Anterior cingulate cortex (tissue), 58 donors: ENCODE results near the gene RMC1.
A peak's percentile ranks its signal among the peaks of the same experiment; 100 is the strongest.
"Not testable (repeated sequence)": the region's sequence is repeated elsewhere in the genome, so short reads cannot be mapped to it uniquely, and the experiment has no call there.

Experiments
- DNase-seq, 58 donors: peaks; one replicate each; lab custom pipeline; 2025; lab: John Stamatoyannopoulos, UW

The RMC1 gene

DNA sequence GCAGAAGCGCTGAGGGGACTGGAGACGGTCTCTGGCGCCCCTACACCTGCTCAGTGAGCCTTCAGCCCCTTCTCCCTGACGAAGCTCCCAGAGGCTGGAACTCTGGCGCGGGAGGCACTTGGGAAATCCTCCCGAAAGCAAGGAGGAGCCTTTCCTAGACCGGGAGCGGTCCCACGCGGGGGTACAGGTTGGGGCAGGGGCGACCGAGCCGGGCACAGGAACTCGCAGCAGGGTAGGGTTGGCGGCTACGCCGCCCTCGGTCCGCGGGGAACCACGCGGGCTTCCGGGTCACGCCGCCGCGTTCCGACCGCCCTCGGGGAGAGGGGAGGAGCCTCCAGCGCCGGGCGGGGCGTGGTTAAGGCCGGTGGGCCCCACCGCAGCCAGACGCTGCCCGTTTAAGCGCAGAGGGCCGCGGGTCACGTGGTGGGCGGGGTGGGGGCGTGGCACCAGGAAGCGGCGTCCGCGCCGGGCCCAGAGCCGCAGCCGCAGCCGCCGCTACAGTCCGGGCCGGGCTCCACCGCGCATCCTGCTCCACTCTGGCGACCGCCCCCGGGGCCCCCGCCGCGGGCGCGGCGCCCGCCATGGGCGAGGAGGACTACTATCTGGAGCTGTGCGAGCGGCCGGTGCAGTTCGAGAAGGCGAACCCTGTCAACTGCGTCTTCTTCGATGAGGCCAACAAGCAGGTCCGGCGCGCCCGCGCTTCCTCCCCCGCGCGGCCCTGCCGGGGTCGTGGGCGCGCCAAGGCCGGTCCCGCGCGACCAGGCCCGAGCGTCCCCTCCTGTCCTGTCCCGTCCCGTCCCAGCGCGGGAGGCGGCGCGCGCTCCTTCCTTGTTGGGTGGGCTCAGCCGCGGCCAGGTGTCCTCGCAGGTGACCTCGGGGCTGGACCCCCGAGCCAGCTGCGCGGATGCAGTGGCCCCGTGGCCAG is at the start of gene RMC1:
TSS of gene RMC1 (plus strand) at position 474 of the 925 bp plus-strand sequence. CDS start at position 582, 108 bp downstream.
- peak; percentile 45 to 98 (median 93) for DNase-seq

DNA sequence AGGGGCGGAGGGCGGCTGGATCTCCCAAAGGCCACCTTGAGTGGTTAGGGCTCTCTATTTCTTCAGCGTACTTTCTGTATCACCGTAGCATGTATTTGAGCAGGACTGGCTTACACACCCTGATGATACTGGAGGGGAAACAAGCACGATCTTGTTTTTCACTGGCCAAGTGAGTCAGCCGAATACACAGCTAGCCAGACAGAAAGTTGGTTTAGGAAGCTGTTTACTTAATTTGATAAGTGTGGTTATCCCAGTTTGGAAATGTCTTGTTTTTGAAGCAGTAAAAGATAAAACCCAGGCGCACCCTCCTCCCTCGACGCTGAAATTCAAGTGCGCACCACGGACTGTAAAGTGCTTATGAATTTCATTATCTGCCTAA is 49.6 kb upstream of the RMC1 start:
- DNase-seq, result peak in 3 of 58 donors; percentile 43 to 52 (median 48)

DNA sequence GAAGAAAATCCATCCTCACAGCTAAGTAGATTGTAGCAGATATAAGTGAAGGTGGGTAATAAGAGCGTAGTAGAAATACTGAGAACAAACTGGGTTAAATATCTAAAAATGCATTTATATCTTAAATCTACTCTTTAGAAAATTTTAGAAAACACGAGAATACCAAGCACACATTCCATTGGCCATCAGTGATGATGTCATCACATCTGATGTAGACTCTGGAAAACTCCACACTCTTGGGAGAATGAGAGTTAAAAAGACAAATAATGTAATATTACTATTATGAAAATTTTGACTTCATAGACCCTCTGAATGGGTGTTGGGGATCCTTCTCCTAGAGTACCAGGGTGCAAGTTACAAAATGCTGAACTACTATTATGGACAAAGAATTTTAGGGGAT is 46.5 kb upstream of the RMC1 start:
- DNase-seq, result no peak

DNA sequence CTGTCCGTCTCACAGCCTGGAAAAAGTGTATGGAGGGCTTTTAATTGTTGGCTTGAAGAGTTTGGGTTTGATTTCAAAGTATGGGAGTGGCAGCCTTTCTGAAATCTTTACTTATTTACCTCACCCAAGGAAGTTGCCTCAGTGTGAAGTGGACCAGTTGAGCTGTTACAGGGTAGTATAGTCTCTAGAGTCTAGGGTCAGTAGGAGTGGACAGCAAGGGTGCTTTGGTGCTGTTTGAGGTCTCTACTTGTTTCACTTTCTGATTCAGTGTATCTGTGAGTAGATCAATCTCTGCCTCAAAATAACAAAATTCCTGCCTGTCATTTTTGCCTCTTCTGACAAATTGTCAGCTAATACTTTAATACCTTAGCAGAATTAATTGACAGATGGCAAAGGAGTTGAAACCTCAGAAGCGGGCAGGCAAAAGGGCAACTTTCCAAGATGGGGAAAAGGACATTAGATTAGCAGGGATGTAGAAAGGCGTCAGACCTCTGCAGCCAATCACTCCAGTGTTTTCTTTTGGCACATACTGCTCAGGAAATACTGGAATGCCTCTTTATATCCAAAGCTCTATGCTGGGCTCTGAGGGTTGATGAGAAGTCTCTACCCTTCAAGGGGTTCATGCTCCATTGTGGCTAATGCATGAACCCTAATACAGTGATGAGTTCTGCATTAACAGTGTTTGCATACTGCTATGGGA is 44.3 kb upstream of the RMC1 start:
- no peak for DNase-seq

DNA sequence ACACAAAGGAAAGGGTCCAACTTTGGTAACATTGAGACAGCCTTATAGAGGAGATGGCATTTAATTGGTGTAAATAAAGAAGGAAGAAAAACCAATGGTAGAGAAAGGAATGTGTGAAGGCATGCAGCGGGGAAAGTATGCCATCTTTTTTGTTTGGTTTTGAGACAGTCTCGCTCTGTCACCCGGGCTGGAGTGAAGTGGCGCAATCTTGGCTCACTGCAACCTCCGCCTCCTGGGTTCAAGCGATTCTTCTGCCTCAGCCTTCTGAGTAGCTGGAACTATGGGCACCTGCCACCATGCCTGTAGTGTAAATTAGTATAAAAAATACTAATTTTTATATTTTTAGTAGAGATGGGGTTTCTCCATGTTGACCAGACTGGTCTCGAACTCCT is 43.8 kb upstream of the RMC1 start:
- no peak for DNase-seq

DNA sequence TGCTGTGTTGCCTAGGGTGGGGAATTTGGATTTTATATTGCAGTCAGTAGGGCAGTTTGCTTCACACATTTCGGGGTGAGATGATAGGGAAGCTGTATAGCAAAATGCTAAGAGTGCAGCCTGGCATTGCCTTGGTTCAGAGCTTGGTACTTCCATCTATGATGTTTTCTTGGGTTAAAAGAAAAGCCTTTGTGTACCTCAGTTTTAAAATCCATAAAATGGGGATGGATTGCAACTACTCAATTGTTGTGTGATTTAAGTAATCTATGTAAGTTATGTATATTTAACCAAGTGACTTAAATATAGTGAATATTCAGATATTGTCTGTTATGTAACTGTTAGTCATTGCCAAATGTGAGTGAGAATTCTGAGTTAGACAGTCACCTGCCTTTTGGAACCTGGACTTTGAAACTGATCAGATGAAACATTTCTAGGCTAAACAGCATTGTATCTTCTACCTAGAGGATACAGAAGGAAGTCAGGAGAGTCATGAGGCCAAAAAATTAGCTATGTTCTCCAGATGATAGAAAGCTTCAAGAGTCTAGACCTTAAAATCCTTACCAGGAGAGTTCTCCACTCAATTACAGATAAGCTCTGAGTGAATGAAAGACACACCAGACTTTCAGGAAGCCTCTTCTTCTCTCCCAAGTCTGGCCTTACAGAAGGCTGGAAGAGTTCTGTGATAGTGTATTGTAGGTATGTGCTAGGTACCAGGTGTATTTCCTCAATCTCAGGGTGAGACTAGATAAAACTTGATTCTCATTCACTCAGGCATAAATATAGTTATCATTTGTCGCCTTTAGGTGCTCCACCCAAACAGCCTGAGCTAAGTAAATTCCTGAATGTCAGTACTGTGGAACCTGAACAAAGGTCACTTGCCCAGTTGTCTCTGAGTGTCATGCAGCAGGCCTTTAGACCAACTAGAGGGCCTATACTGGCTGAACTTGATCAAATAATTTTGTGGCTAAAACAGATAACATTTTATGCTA is 42.7 kb upstream of the RMC1 start:
- no peak for DNase-seq

DNA sequence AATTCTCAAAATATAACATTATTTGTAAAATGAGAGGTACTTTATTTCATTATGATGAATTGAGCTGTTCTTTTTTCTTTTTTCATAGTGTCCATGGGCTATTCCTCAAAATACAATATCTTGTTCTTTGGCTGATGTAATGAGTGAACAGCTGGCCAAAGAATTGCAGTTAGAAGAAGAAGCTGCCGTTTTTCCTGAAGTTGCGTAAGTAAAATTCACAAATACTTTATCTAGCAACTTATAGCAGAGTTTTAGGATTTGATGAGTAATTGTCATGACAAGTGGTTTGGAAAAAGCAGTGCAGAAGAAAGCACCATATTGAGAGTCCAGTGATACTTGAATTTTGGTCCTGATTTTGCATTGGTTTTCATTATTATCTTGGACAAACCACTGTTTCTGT is 40.4 kb upstream of the RMC1 start:
- no peak for DNase-seq

DNA sequence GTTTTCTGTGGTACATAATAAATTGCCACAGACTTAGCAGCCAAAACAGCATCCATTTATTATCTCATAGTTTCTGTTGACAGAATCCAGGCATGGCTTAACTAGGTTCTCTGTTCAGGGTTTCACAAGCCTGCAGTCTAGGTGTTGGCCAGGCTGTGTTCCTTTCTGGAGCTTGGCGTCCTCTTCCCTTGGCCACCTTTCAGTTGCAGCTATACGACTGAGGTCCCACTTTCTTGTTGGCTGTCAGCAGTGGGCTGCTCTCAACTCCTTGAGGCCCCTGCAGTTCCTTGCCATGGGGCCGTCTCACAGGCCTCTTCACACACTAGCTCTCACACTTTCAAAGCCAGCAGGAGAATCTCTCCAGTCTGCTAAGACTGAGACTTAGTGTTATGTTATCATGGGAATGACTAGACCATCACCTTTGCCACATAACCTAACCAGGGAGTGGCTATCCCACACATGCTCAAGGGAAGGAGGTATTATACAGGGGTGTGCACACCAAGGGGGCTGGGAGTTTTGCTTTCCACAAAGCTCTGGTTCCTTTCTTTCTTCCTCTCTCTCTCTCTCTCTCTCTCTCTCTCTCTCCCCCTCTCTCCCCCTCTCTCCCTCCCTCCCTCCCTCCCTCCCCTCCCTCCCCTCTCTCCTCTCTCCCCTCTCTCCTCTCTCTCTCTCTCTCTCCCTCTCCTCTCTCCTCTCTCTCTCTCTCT is 34.4 kb upstream of the RMC1 start:
- DNase-seq, result no peak

DNA sequence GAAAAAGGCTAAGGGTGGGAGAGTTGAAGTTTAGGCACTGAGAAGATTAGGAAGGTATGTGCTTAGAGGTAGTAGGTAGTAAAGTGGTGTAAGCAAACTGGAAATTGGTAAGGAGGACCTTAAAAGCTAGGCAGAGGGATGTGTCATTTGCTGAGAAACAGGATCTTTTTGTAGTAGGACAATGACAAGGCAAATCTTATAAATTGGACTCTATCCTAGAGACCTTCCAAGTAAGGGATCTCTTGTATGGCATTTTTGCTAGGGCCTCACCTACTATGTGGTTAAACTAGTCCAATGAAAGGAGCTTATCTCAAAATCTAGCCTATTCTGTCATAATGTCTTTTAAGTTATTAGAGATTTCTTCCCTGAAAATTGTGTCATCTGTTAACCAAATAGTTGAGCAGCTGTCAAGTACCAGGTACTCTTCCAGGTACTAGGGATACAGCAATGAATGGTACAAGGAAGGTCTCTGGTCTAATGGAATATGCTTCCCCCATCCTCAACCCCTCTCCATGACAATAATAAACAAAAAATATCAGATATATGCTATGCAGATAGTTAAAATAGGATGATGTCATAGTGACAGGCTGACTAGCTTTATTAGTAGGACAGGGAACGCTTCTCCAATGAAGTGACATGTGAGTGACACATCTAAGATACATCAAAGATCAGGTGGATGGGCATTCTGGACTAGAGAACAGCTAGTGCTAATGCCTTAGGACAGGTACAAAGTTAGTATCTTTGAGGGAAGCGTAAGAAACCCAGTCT is 32.5 kb upstream of the RMC1 start:
- no peak for DNase-seq

DNA sequence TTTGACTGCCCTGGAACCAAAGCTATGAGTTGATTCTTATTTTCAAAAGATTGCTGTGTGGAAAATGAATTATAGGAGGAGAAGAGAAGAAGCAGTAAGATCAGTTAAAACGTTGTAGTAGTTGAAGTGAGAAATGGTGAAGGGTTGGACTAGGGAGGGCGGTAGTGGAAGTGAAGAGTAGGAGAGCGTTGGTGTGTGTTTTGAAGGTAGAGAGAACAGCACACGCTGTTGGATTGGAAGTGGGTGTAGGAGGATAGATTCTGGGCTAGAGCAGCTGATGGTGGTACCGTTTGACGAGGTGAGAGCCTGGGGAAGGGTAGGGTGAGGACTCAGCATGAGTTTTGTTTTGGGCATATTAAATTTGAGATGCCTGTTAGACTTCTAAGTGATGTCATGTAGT is 31.8 kb upstream of the RMC1 start:
- DNase-seq, result no peak

DNA sequence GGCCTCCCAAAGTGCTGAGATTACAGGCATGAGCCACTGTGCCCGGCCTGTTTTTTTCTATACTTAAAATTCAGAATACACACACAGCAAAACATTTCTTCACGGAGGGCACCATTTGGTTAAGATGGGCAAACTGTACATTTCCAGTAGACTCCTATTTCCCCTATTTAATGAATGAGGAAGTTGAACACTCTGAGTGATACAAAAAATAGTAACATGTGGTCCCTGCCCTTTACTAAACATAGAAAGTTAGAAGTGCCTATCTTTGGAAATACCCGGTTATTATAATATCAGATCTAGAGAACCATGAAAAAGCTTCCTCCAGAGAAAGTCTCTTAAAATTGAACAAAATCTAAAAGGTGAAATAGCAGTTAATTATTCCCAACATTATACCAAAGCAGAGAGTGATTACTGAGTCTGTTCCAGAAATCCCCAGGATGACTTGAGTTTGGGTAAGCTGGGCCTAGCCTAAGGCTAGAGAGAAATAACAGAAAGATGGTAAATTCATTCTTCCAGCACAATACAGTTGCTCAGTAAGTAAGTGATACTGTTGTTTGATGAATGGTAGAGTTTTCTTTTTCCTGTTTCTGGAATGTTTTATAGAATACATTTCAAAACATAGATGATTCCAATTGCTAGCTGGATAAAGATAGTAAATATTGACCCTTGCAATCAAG is 23.3 kb upstream of the RMC1 start:
- DNase-seq, result no peak

DNA sequence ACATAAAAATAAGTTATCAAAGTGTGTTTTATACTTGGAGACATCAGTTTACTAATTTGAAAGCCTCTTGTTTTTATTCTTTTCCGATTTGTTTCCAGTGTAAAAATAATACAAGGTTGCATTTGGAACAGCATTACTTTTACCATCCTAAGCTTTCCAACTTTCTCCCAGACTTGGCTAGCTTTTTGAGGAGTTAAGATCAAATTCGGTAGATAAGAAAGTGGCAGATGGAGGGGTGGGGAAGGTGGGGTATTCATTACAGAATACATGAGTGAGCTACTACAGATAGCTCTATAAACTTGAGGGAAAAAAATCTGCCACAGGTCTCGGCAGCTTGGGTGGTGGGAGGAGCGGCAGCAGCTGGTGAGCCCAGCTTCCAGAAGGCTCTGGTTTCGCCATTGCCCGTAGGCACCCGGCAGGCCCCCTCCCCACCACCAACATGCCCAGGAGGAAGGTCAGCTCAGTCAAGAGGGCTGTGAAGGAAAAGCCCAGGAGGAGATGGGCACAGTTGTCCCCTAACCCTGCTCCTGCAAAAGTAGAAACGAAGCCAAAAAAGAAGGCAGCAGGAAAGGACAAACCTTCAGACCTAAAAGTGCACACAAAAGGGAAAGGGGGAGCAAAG is 18.6 kb upstream of the RMC1 start:
- no peak for DNase-seq

DNA sequence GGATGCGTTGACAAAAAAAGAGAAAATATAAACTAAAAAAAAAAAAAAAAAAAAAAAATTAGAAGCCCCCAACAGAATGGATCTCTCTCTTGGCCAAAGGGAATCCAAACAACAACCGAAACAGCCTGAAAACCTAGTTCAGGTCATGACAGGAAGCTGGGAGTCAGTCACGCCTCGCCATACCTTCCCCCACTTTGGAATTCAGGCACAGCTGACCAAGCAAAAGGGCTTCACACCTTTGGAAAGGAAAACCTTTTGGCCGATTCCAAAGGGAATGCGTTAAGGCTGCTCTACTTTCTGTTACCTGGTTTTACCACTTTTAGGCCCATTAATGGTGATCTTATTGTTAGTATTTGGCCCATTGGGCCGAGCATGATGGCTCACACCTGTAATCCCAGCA is 17.9 kb upstream of the RMC1 start:
- DNase-seq, result no peak

DNA sequence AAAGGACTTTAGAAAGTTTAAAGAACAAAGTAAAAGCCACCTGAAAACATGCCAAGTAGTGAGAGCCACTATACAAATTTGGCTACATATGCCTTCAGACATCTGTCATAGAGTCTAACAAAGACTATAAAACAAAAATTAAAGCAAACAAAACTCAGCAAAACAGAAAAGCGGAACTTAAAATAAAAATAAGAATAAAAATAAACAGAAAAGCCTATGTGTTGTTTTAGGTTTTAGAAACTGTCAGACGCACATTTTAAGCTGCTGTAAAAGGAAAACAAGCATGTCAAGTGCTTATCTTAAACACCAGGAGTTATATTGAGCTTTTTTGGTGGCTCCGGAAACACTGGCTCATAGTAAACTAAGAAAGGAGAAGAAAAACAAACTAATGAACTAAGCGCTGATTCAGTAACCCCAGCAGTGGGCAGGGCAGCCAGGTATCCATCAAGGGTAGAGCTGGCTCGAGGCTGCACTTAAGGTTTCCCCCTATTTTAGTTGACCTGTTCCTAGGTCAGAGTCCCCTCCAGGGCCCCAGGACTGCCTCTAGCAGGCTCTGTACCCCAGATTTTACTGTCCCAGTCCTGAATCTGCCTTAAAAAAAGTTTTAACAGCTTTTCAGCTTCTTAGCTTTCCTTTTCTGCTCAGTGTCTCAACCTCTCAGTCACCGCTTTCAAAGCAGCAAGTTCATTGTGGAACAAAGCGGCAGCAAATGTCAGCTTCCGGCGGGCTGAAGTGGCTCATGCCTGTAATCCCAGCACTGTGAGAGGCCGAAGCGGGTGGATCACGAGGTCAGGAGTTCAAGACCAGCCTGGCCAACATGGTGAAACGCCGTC is 15.4 kb upstream of the RMC1 start:
- DNase-seq, result no peak

DNA sequence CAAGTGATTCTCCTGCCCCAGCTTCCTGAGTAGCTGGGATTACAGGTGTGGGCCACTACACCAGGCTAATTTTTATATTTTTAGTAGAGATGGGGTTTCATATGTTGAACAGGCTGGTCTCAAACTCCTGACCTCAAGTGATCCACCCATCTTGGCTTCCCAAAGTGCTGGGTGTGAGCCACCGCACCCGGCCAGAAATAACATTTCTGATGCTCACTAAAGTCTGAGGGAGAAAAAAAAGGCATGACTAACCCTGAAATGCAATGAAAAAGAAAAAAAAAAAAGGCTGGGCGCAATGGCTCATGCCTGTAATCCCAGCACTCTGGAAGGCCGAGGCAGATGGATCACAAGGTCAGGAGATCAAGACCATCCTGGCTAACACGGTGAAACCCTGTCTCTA is 13.7 kb upstream of the RMC1 start:
- not testable (repeated sequence) for DNase-seq

DNA sequence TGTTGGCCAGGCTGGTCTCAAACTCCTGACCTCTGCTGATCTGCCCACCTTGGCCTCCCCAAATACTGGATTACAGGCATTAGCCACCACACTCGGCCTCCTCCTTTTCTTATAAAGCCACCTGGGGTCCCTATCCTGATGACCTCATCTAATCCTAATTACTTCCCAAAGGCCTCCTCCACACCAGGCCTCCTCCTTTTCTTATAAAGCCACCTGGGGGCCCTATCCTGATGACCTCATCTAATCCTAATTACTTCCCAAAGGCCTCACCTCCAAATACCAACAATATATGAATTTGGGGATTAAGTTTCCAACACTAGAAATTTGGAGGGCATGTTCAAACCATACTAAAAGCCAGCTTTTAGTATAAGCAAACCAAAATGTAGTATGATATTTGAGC is 9.7 kb upstream of the RMC1 start:
- no peak for DNase-seq

DNA sequence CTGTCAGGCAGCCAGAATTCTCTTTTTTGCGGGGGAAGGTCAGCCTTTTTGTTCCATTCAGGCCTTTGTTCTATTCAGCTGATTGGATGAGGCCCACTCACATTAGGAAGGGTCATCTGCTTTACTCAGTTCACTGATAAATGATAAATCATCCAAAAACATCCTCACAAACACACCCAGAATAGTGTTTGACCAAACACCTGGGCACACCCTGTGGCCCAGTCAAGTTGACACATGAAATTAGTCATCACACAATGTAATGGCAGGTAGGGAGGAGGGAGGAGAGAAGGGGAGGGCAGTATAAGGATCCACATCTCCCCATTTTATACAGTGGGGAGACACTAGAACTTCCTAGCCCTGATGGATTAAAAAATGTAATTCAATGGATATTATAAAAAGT is 8.3 kb upstream of the RMC1 start:
- no peak for DNase-seq
